Stimulated activated CD8-positive, alpha-beta memory T cell treated with anti-CD3 and anti-CD28 coated beads, Interleukin-12 subunit alpha, Interleukin-12 subunit beta, amount 100 ng/mL, for 24 hours (primary cell): ENCODE results near the gene ANKS1B.
"Not testable (repeated sequence)": the region's sequence is repeated elsewhere in the genome, so short reads cannot be mapped to it uniquely, and the experiment has no call there.

Experiments used
- DNase-seq: peaks from one replicate; pipeline ENCODE4 v3.0.0-alpha.2; 2020; ENCODE audit errors: extremely low read depth

Gene ANKS1B

DNA sequence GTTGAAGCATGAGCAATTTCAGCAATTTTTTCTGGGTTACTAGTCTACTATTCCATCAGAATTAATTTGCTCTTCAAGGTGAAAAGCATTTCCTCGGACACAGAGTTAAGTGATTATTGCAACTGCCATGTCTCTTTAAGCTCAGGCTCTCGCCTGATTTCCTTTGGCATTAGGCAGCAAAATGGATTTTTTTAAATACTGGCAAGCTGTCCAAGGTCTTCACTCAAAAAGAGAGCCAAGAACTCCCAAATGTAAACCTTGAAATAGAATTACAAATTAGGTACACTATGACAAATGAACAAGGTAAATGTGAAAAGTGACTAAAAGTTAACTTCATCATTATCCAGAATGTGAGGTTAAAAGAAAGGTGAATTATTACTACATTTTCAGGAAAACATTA, 225.3 kb downstream of the ANKS1B start:
- no peak for DNase-seq

DNA sequence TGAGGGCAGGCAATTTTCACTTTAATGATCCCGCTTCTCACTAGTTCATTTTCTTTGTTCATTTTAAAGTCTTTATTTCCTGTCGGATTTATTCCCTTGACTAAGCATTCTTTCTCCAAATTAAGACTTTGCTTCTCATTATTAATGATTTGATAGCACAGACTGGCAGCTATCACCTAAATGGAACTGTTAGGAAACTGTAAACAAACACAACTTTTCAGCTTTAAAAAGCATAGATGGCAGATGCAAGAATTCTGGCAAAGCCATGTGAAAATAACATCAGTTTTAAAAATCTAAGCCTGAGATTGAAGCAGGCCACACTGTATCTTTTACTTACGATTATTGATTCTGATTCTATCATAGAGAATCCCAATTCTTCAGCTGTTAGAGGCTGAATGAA, 225.7 kb downstream of the ANKS1B start:
- DNase-seq = no peak

DNA sequence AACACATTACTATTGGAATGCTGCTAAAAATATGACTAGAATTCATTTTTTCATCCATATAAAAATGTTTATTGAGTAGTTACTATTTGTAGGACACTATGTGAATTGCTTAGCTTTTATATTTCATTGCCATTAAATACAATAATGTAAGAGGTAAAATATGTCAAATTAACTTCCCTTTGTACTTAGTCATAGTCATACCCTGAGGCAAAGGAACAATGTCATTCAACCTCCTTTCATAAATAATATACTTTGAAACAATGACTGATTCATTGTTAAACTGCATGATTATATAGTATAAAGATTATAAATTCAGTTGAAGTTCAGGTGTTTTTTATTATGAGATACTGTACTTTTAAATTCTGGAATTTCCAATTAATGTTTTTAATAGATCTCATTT, 232.0 kb downstream of the ANKS1B start:
- no peak for DNase-seq

DNA sequence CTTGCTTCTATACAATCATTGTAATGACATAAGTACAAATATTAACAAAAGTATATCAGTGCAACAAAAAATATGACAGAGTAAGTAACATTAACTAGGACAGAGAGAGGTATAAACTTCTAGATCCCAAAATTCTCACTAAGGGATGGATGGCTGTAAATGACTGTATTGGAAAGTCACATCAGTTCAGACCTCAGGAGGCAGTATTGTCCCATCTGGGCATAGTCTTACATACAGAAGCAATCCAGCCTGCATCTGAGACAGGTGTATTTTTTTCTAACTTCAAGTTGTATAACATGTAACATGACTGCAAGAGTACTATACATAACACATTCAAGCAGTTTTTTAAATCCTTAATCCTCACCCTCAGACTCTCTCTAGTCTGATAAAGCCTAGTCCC, 238.2 kb downstream of the ANKS1B start:
- DNase-seq = no peak

DNA sequence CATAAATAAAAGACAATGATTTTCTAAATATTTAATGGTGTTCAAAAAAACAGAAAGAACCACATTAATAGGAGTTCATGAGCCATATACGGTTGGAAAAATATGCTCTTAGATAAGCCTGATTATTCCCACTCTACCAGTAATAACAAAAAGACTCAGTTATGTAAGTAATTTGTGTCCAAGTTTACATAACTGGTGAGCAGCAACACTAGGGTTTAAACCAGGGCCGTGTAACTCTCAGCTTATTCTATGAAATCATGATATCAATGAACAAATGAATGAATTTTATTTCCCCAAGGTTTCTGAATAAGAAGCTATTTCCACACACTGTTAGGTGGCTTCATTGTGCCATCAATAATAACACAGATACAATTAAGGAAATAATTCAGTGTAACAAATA, 238.8 kb downstream of the ANKS1B start:
- no peak for DNase-seq

DNA sequence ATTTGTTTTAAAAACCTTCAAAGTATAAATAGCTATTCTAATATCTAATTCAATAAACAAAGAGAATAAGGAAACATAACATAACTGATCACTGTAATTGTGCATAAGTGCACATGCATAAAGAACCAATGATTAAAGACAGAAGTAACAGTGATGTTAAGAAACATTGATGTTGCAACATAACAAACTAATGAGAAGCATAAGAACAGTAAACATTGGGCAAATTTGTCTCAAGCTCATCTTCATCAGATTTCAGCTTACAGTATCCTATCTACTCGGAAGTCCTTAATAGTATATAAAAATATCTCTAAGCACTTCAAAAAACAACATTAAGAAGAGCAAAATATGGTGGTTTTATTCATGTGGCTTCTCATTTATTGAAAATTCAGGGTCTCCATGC, 239.6 kb downstream of the ANKS1B start:
- DNase-seq = no peak

DNA sequence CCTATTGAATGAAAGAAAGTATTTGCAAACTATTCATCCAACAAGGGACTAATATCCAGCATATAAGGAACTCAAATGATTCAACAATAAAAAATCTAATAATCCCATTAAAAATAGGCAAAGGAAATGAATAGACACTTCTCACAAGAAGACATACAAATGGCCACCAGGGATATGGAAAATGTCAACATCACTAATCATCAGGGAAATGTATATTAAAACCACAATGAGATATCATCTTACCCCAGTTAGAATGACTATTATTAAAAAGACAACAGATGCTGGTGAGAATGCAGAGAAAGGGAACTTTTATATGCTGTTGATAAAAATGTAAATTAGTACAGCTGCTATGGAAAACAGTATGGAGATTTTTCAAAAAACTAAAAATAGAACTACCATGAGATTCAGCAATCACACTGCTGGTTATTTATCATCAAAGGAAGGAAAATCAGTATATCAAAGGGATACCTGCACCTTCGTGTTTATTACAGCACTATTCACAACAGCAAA, 247.9 kb downstream of the ANKS1B start:
- DNase-seq = no peak

DNA sequence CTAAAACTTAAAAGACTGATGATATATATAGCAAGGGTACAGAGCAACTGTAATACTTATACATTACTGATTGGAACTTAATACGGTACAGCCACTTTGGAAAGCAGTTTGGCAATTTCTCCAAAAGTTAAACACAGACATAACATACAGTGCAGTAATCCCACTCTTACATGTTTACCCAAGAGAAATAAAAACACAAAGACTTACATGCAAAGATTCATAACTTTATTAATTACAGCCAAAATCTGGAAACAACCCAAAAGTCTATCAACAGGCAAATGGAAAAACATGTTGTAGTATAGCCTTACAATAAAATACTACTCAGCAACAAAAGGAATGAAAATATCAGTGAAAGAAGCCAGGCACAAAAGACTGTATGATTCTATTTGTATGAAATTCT, 252.6 kb downstream of the ANKS1B start:
- DNase-seq = no peak

DNA sequence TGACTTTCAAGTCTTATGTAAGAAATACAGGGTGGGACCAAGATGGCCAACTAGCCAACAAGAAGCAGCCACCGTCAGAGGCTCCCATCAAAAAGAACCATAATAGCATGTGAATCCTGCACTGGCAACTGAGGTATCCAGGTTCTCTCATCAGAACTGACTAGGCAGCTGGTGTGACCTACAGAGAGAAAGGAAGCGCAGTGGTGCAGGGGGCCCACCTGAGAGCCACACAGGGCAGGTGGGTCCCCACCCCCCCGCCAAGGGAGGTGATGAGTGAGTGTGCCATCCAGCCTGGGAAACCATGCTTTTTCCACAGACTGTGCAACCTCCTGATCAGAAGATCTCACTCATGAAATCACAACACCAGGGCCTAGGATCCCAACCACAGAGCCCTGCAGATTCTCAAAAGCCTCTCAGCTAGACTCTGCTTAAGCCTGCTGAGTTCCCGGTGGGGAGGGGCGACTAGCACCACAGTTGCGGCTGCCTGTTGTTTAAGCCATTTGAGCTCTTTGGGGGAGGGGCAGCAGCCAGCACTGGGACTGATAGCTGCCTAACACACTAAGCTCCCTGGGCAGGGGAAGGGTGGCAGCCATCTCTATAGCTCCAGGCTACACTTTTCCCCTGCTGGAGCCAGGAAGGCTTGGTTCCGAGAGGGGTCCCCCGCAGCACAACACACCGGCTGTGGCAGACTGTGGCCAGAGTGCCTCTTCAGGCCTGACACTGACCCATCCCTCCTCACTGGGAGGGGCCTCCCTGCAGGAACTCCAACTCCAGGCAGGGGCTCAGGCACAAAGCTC, 261.8 kb downstream of the ANKS1B start:
- DNase-seq = no peak

DNA sequence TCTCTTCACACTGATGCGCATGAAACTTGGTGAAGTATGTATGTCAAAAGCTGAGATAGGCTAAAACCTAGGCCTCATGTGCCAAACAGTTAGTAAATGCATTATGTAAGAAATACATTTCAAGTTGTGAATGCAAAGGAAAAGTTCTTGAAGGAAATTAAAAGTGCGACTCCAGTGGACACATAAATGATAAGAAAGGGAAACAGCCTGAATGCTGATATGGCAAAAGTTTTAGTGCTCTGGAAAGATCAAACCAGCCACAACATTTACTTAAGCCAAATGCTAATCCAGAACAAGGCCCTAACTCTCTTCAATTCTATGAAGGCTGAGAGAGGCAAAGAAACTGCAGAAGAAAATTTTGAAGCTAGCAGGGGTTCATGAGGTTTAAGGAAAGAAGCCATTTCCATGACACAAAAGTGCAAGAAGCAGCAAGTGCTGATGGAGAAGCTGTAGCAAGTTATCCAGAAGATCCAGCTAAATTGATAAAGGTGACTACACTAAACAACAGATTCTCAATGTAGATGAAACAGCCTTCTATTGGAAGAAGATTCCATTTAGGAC, 262.9 kb downstream of the ANKS1B start:
- DNase-seq = no peak

DNA sequence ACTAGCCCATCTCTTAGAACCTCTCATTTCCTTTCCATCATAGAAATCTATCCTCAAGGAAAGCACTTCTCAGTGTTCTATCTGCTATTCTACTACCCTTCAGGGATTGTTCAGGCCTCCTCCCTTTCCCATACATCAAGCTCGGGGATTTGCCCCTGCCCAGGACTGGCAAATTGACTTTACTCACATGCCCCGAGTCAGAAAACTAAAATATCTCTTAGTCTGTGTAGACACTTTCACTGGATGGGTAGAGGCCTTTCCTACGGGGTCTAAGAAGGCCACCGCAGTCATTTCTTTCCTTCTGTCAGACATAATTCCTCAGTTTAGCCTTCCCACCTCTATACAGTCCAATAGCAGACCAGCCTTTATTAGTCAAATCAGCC, 264.7 kb downstream of the ANKS1B start:
- not testable (repeated sequence) for DNase-seq

DNA sequence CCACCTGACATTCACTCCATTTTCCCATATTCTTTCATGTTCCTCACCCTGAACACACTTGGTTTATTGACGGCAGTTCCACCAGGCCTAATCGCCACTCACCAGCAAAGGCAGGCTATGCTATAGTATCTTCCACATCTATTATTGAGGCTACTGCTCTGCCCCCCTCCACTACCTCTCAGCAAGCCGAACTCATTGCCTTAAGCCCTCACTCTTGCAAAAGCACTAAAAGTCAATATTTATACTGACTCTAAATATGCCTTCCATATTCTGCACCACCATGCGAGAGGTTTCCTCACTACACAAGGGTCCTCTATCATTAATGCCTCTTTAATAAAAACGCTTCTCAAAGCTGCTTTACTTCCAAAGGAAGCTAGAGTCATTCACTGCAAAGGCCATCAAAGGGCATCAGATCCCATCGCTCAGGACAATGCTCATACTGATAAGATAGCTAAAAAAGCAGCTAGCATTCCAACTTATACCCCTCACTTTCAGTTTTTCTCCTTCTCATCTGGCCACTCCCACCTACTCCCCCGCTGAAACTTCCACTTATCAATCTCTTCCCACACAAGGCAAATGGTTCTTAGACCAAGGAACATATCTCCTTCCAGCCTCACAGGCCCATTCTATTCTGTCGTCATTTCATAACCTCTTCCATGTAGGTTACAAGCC, 265.2 kb downstream of the ANKS1B start:
- DNase-seq = not testable (repeated sequence)

DNA sequence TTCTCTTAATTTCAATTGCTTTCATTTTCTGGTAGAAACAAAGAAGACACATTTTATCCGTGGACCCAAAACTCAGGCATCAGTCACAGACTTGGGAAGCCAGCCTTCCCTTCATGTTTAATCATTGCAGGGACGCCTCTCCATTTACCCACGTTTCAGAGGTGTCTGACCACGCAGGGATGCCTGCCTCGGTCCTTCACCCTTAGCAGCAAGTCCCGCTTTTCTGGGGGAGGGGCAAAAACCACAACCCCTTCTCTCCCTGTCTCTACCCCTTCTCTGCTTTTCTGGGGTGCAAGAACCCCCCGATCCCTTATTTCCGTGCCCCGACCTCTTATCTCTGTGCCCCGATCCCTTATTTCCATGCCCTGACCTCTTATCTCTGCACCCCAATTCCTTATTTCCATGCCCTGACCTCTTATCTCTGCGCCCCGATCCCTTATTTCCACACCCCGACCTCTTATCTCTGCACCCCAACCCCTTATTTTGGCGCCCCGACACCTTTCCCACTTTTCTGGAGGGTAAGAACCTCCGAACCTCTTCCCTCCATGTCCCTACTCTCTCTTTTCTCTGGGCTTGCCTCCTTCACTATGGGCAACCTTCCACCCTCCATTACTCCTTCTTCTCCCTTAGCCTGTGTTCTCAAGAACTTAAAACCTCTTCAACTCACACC, 268.8 kb downstream of the ANKS1B start:
- DNase-seq = not testable (repeated sequence)

DNA sequence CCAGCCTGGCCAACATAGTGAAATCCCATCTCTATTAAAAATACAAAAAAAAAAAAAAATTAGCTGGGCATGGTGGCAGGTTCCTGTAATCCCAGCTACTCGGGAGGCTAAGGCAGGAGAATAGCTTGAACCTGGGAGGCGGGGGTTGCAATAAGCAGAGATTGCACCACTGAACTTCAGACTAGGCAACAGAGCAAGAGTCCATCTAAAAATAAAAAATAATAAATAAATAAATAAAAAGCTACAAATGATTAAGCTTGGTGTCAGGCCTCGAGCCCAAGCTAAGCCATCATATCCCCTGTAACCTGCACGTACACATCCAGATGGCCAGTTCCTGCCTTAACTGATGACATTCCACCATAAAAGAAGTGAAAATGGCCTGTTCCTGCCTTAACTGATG, 269.8 kb downstream of the ANKS1B start:
- DNase-seq = not testable (repeated sequence)

DNA sequence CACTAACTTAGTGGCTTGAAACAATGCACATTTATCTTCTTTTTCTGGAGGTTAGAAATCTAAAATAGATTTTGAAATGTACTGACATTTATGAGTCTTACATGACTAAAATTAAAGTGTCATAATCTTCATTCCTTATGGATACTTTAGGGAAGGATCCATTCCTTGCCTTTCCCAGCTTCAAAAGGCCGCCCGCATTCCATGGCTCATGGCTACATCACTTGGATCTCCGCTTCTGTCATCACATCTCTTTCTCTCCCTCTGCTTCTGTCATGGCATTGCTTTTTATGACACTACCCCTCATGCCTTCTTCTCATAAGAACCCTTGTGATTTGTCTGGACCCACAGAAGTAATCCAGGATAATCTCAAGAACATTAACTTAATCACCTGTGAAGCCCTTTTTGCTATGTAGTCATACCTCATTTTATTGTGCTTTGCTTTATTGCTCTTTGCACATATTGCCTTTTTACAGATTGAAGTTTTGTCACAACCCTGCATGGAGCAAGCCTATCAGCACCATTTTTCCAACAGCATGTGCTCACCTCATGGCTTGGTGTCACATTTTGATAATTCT, 270.7 kb downstream of the ANKS1B start:
- no peak for DNase-seq

DNA sequence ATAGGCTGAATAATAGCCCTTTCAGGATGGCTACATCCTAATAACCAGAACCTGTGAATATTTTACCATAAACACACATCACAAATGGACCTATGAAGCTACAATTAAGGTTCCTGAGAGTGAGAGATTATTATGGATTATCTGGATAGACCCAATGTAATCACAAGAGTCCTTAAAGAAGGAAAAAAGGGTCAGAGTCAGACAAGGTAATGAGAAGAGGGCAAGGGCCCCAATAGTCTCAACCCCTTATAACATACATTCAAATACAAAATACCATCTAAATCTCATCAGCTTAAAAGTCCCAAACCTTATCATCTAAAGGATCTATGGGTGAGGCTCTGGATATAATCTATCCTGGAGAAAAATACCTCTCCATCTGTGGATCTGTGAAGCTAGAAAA, 272.5 kb downstream of the ANKS1B start:
- DNase-seq = no peak

DNA sequence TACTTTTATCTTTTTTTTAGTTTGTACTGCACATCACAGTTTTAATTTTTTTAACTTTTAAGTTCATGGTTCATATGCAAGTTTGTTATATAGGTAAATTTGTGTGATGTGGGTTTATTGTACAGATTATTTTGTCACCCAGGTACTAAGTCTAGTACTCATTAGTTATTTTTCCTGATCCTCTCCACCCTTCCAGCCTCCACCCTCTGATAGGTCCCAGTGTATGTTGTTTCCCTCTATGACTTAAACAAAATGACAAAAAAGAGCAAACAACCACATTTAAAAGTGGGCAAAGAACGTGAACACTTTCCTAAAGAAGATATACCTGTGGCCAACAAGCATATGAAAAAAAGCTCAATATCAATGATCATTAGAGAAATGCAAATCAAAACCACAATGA, 273.5 kb downstream of the ANKS1B start:
- DNase-seq = no peak

DNA sequence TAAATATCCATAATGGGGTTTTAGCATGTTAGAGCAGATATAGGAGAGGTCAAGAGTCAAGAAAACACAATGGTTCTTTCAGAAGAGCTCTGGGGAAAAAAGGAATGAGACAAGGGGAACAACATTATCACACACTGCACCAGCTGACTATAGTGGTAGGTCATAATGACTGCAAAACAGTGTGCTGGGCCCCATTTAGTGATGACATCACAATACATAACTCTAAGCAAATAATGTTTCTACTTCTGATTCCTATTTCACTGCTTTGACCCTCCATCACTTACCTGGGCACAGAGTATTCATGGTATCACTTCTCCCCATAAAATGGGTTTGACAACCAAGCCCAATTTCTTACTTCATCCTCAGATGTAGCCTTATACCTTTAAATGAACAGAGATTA, 275.1 kb downstream of the ANKS1B start:
- DNase-seq = no peak

DNA sequence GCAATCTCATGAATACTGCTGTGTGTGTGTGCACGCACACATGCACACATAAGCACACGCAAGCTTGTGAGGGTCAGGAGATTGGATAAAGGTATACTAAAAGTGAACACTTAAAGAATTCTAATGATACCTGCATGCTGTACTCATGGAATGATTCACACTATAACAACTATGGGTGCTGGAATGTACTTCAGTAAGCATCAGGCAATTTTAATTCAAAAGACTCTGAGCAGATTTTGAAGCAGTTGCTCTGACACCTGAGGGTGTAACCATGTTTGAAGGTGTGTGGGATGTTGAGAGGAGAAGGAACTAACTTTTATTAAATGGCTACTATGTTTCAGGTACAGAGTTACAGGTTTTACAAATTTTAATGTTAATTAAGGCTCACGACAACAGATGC, 275.6 kb downstream of the ANKS1B start:
- no peak for DNase-seq

DNA sequence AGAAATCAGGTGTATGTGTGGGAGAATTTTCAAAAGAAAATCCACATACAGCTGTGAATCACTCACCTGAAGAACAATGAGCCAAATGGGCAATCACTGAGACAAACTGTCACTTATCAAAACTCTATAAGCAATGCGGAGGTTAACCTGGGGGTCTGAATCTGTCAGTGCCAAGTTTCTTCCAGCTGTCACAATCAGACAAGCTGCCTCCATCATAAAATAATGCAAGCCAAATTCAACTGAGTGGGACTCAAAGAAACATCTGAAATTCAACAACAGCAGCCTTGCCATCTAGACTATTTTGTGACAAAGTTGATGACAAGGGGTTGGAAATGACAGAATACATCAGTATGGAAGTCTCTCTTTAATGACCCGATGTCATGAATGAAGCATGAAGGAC, 276.9 kb downstream of the ANKS1B start:
- no peak for DNase-seq

DNA sequence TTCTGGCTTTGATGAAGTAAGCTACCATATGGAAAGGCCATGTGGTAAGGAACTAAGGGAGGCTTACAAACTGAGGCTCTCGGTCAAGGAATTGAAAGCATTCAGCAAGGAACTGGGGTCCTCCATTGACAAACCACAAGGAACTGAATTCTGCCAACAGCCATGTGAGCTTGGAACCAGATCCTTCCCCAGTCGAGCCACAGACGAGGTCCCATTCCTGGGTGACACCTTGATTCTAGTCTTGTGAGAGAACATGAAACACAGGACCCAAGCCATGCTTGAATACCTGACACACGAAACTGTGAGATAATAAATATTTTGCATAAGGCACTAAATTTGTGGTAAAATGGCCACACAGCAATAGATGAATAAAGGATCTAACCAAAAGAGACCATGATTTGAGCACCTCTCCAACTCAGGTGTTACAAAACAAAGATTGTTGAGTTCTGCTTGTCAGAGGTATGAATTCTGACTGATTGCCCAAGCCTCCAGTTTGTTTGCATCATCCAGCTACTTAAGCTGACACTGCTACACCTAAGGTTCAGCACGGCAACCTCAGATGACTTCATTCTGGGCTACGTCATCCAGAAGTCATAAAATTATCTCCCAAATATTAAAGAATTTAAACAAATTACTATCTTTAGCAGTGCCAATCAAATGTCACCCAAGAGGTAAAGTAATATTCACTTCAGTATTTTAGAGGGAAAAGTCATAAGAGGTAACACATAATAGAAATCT, 277.8 kb downstream of the ANKS1B start:
- no peak for DNase-seq
